Activated CD4-positive, alpha-beta T cell treated with anti-CD3 and anti-CD28 coated beads, Interleukin-2, amount 50 U/mL, for 24 hours (primary cell): ENCODE measurements around the gene ZBTB4.
A peak's percentile ranks its signal among the peaks of the same experiment; 100 is the strongest.

Experiments
- DNase-seq, 2 donors: peaks; one replicate each; pipeline ENCODE4 v3.0.0-alpha.2; 2020; ENCODE audit warnings: low read depth in 1 of 2, low spot score in 1 of 2

Gene ZBTB4

GRCh38 chr17:7441266-7441665 is 38.2 kb downstream of the ZBTB4 start:
- no peak for DNase-seq

- no peak for DNase-seq
Observed at GRCh38 chr17:7440834-7441195, 38.6 kb downstream of the ZBTB4 start.

- no peak for DNase-seq
Observed at GRCh38 chr17:7440113-7440833, 39.2 kb downstream of the ZBTB4 start.

- no peak for DNase-seq
Observed at GRCh38 chr17:7439462-7440112, 39.8 kb downstream of the ZBTB4 start, which contains the start of gene FGF11. Gene FGF11, plus strand, starts transcription at chr17:7439512. Its CDS starts 109 bp downstream, at chr17:7439621.

- no peak for DNase-seq
Observed at GRCh38 chr17:7438656-7439460, 40.6 kb downstream of the ZBTB4 start.

- peak; percentile 18 to 37 for DNase-seq
Observed at GRCh38 chr17:7437950-7438614, 41.3 kb downstream of the ZBTB4 start.

- no peak for DNase-seq
Observed at GRCh38 chr17:7437369-7437863, 42.0 kb downstream of the ZBTB4 start.

GRCh38 chr17:7436556-7437368 is 42.7 kb downstream of the ZBTB4 start:
- peak; percentile 65 to 67 for DNase-seq

- DNase-seq: peak; percentile 39 to 40
Observed at GRCh38 chr17:7435676-7436555, 43.5 kb downstream of the ZBTB4 start.

- DNase-seq: no peak
Observed at GRCh38 chr17:7432296-7432695, 47.1 kb downstream of the ZBTB4 start.

- no peak for DNase-seq
Observed at GRCh38 chr17:7431231-7431630, 48.2 kb downstream of the ZBTB4 start.

- no peak for DNase-seq
Observed at GRCh38 chr17:7429722-7430121, 49.7 kb downstream of the ZBTB4 start.

- no peak for DNase-seq
Observed at GRCh38 chr17:7428557-7428956, 50.9 kb downstream of the ZBTB4 start, which contains the start of gene SPEM3. Gene SPEM3, plus strand, starts transcription at chr17:7428857. Its CDS starts 46 bp downstream, at chr17:7428903.

GRCh38 chr17:7427549-7427948 is 51.9 kb downstream of the ZBTB4 start:
- DNase-seq: no peak

- DNase-seq: no peak
Observed at GRCh38 chr17:7426896-7427489, 52.4 kb downstream of the ZBTB4 start.

GRCh38 chr17:7426203-7426863 is 53.1 kb downstream of the ZBTB4 start:
- DNase-seq: no peak

GRCh38 chr17:7425756-7426155 is 53.7 kb downstream of the ZBTB4 start:
- DNase-seq: no peak

- DNase-seq: no peak
Observed at GRCh38 chr17:7425316-7425715, 54.1 kb downstream of the ZBTB4 start, which contains the start of gene SPEM2. Gene SPEM2, plus strand, starts transcription at chr17:7425616. Its CDS starts 73 bp downstream, at chr17:7425689.
